Bronchial epithelial cell (primary cell): ENCODE measurements around the gene AK8. TPM values are rescaled to one million over a fixed set of nuclear protein-coding genes. Genes with fewer than 3 reads are reported as not detected.

Experiments used
- DNase-seq: peaks from one replicate; pipeline ENCODE4 v3.0.0-alpha.2; 2010; ENCODE audit warnings: low read depth
- FAIRE-seq: peaks from 2 replicates; lab custom pipeline; 2011; peaks lifted over from hg19 to GRCh38; lab: Jason Lieb, UNC
- H3K27me3 ChIP-seq: 2 replicates; pipeline ENCODE4 v1.5.1; 2011; ENCODE audit warnings: low read length; ENCODE audit not compliant: control insufficient read depth, insufficient read depth
- H3K36me3 ChIP-seq: 2 replicates; pipeline ENCODE4 v1.5.1; 2011; ENCODE audit warnings: low read length; ENCODE audit not compliant: control insufficient read depth, insufficient read depth
- H3K4me3 ChIP-seq: 2 replicates; pipeline ENCODE4 v1.5.1; 2011; ENCODE audit warnings: mild to moderate bottlenecking, low read depth, low read length, control low read depth
- total RNA-seq: library from RNA; depleted of rRNA; stranded (reverse); fragments of >200 nt; gene quantifications from 2 replicates; pipeline ENCODE4 v1.2.1, GENCODE V29; 2014
- TF ChIP-seq, protein P1 (sequence below): IDR thresholded peaks from 2 replicates; pipeline ENCODE4 v1.5.1; 2011; ENCODE audit warnings: mild to moderate bottlenecking, moderate library complexity, low read length, control low read depth, inconsistent platforms; ENCODE audit not compliant: insufficient read depth, severe bottlenecking

Gene AK8
- total RNA-seq, 1 donor from 2014 or later, result not detected

DNA sequence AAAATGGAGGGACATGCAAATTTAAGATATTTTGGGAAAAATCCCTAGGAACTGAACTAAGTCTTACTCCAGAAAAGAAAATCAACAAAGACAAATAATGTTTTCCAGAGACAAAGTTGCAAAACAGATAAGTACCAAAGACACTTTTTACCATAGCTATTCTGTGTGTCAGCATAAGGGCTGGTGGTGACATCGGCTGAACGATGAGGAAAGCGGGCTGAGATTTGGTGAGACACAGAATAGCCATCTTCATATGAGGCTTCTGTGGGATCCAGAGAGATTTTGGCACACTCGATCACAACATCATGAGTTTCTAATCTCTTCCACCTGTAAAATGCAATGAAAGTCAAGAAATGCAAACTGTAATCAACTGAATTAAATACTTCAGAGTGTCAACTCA is 34.0 kb upstream of the AK8 start:
- no peak for FAIRE-seq
- Histone ChIP-seq H3K36me3 (peaks cover 9% of the 10 kb centered on the region), H3K4me3 (no peak overlapping the region), H3K27me3 (no peaks in the 10 kb centered on the region)
- TF ChIP-seq, protein P1, sequence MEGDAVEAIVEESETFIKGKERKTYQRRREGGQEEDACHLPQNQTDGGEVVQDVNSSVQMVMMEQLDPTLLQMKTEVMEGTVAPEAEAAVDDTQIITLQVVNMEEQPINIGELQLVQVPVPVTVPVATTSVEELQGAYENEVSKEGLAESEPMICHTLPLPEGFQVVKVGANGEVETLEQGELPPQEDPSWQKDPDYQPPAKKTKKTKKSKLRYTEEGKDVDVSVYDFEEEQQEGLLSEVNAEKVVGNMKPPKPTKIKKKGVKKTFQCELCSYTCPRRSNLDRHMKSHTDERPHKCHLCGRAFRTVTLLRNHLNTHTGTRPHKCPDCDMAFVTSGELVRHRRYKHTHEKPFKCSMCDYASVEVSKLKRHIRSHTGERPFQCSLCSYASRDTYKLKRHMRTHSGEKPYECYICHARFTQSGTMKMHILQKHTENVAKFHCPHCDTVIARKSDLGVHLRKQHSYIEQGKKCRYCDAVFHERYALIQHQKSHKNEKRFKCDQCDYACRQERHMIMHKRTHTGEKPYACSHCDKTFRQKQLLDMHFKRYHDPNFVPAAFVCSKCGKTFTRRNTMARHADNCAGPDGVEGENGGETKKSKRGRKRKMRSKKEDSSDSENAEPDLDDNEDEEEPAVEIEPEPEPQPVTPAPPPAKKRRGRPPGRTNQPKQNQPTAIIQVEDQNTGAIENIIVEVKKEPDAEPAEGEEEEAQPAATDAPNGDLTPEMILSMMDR, result no peak
- no peak for DNase-seq

DNA sequence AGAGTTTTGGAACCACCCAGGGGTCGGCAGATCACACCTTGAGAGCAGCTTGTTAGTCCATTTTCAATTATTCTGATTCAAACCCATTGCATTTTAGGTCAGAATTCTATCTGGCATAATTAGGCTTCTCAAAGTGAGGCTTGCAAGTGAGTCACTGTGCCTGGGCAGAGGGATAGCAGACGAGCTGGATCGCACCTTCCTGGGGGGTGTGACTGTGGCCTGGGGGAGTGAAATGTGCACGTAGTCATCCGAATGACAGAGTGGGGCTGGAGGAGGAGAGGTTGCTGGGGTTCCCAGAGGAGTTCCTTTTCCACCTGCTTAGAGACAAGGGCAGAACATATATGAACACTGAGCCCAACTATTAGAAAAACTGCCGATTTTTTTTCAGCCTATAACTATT is 32.3 kb upstream of the AK8 start:
- no peak for FAIRE-seq
- H3K4me3 ChIP-seq, result no peak overlapping the region
- peaks cover 10% of the 10 kb centered on the region for H3K36me3 ChIP-seq
- DNase-seq, result peak; percentile 12
- no peaks in the 10 kb centered on the region for H3K27me3 ChIP-seq
- TF ChIP-seq, protein P1, result no peak

DNA sequence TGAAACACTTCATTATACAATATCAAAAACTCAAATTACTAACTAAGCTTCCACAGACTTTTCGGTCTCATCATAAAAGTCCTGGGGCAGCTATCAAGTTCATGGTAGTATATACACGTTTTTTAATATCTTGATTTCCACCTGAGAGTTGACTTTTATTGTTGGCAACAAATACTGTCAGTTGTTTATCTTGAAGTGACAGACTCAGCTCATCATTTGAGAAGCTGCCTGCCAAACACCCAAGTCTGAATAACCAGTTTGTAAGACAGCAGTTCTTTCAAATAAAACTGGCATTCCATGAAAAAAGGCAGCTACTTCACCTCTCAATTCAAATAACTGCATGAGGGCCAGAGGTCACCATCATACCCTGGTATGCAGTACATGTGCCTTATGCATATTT is 31.2 kb upstream of the AK8 start:
- Histone ChIP-seq H3K27me3 (no peaks in the 10 kb centered on the region), H3K36me3 (peaks cover 10% of the 10 kb centered on the region), H3K4me3 (no peak overlapping the region)
- FAIRE-seq (no peak), DNase-seq (no peak)
- TF ChIP-seq, protein P1, result no peak

DNA sequence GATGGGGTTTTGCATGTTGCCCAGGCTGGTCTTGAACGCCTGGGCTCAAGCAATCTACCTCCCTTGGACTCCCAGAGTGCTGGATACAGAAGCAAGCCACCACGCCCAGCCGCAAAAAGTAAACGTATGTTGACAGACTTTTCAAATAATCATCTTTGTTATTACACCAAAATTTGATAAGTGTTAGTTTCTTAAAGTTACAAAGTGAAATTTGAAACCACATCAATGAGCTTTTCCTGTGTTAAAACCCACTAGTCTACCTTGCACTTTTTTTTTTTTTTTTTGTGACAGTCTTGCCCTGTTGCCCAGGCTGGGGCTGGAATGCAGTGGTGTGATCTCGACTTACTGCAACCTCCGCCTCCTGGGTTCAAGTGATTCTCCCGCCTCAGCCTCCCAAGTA is 30.6 kb upstream of the AK8 start:
- TF ChIP-seq, protein P1, result no peak
- FAIRE-seq (no peak), DNase-seq (no peak)
- Histone ChIP-seq H3K4me3 (no peak overlapping the region), H3K27me3 (no peaks in the 10 kb centered on the region), H3K36me3 (peaks cover 11% of the 10 kb centered on the region)

GRCh38 chr9:132905726-132906125 is 27.6 kb upstream of the AK8 start:
- no peak overlapping the region for H3K4me3 ChIP-seq
- peaks cover 14% of the 10 kb centered on the region for H3K36me3 ChIP-seq

More at GRCh38 chr9:132905726-132906125, 27.6 kb upstream of the AK8 start:
- H3K27me3 ChIP-seq, result no peaks in the 10 kb centered on the region
- TF ChIP-seq, protein P1, result no peak
- no peak for FAIRE-seq
- DNase-seq, result no peak
